Chondrocyte (in vitro differentiated cells): ENCODE measurements around the gene SCOC. TPM values are rescaled to one million over a fixed set of nuclear protein-coding genes. Genes with fewer than 3 reads are reported as not detected.
A peak's percentile ranks its signal among the peaks of the same experiment; 100 is the strongest.

Source experiments
- DNase-seq: peaks from one replicate; pipeline ENCODE4 v3.0.0; 2021; ENCODE audit warnings: mixed read lengths, low spot score
- H3K27ac Mint-ChIP-seq: one replicate; pipeline ENCODE4 v1.8.0; 2021; ENCODE audit warnings: mild to moderate bottlenecking, moderate library complexity, mixed read lengths; ENCODE audit not compliant: unreplicated experiment
- H3K27me3 Mint-ChIP-seq: 2 replicates; pipeline ENCODE4 v1.8.0; 2021; ENCODE audit warnings: low read depth, mixed read lengths
- H3K36me3 Mint-ChIP-seq: 2 replicates; pipeline ENCODE4 v1.8.0; 2021; ENCODE audit warnings: low read depth, mixed read lengths
- H3K4me1 Mint-ChIP-seq: 2 replicates; pipeline ENCODE4 v1.8.0; 2021; ENCODE audit warnings: low read depth, mild to moderate bottlenecking, mixed read lengths
- H3K4me3 Mint-ChIP-seq: one replicate; pipeline ENCODE4 v1.8.0; 2021; ENCODE audit warnings: mild to moderate bottlenecking, moderate library complexity, mixed read lengths; ENCODE audit not compliant: unreplicated experiment
- H3K9me3 Mint-ChIP-seq: 2 replicates; pipeline ENCODE4 v1.8.0; 2021; ENCODE audit warnings: low read depth, mixed read lengths
- total RNA-seq: library from RNA; stranded (reverse); gene quantifications from 3 replicates; pipeline ENCODE4 v1.2.1, GENCODE V29; 2021
- TF ChIP-seq, protein P1 (sequence below): fragments of 200-600 bp; sonication (generic); IDR thresholded peaks from 2 replicates; pipeline ENCODE4 v1.5.0; 2021; ENCODE audit warnings: antibody characterized with exemption, mild to moderate bottlenecking, moderate library complexity

The SCOC gene
- total RNA-seq, 1 donor from 2014 or later: 56.0 TPM

GRCh38 chr4:140426610-140427105, 53.2 kb downstream of the SCOC start:
- DNase-seq: no peak
- Mint-ChIP-seq H3K4me3 (peak overlapping the region; percentile 82), H3K36me3 (no peaks in the 10 kb centered on the region), H3K27me3 (peaks cover 25% of the 10 kb centered on the region), H3K27ac (no peak overlapping the region), H3K4me1 (peaks cover 8% of the 10 kb centered on the region), H3K9me3 (peaks cover 4% of the 10 kb centered on the region)
- TF ChIP-seq, protein P1, sequence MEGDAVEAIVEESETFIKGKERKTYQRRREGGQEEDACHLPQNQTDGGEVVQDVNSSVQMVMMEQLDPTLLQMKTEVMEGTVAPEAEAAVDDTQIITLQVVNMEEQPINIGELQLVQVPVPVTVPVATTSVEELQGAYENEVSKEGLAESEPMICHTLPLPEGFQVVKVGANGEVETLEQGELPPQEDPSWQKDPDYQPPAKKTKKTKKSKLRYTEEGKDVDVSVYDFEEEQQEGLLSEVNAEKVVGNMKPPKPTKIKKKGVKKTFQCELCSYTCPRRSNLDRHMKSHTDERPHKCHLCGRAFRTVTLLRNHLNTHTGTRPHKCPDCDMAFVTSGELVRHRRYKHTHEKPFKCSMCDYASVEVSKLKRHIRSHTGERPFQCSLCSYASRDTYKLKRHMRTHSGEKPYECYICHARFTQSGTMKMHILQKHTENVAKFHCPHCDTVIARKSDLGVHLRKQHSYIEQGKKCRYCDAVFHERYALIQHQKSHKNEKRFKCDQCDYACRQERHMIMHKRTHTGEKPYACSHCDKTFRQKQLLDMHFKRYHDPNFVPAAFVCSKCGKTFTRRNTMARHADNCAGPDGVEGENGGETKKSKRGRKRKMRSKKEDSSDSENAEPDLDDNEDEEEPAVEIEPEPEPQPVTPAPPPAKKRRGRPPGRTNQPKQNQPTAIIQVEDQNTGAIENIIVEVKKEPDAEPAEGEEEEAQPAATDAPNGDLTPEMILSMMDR: no peak

DNA sequence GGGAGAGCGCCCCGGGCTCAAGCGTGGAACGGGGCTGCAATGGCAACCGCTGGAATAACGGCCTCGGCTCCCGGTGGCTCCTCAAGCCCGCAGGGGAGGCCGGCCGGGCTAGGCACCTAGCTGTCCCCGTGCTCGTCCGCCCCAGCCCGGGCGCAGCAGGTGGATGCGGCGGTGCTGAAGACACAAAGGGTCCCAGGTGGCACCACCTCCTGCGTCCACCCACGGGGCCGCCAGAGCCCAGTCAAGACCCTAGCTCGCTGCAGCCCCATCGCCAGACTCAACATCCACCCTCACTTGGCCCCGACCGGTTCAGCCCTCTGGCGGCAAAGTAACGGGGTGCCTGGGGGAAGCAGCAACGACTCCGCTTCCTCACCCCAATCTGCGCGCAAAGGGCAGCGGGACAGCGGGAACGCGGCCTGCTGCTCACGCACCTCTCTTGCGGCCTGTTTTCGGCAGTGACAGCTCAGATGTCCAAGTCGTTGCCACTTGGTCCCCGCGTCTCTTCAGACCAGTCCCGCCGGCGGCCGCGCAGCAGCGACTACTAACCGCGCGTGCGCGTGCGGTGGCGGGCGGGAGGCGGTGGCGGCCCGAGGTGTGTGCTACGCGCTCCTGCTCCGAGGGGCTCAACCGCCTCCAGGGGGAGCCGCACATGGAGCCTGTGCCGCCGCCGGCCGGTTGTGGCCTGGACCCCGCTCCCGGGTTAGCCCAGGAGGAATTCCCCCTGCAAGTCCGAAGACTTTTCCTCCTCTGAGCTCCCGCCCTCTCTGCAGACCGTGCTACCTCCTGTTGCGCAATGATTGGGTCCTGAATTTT, 53.9 kb downstream of the SCOC start, which contains the start of gene CLGN:
Gene CLGN, minus strand, starts transcription at position 543 of the 813 bp plus-strand sequence. CDS start 14,570 bp downstream, outside the sequence.
- TF ChIP-seq, protein P1: peak; percentile 77
- peak; percentile 89 for DNase-seq
- Mint-ChIP-seq H3K27me3 (peaks cover 25% of the 10 kb centered on the region), H3K4me1 (peaks cover 8% of the 10 kb centered on the region), H3K4me3 (peak within 1 kb of the TSS; percentile 82), H3K9me3 (no peaks in the 10 kb centered on the region), H3K36me3 (no peaks in the 10 kb centered on the region), H3K27ac (peak within 1 kb of the TSS; percentile 63)

DNA sequence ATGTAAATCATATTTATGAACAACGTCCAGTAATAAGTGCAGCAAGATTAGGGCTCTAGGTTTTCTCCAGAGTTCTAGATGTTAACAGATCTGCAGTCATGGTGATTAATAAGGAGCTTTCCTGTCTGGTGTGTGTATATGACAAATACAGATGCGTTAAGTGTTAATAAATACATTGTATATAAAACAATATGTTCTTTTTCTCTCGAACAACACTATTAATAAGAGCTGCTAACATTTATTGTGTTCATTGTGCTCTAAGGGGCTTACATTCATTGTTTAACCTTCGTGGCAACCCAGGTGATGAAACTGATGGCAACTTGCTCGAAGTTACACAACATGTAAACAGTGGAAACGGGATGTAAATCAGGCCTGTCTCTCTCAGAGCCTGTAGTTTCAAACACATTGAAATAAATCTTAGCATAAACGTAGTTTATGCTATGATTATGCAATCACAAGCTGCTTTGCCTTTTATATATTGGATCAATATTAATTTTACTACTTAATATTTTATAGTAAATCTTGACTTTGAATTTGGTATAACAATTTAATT, 54.5 kb downstream of the SCOC start:
- Mint-ChIP-seq H3K9me3 (no peaks in the 10 kb centered on the region), H3K27ac (peak overlapping the region; percentile 63), H3K27me3 (peaks cover 22% of the 10 kb centered on the region), H3K36me3 (no peaks in the 10 kb centered on the region), H3K4me1 (peaks cover 8% of the 10 kb centered on the region), H3K4me3 (peak overlapping the region; percentile 82)
- TF ChIP-seq, protein P1: no peak
- DNase-seq: no peak

Other genes with a start within 250 kb of the SCOC start
- 1.6 to 7.2 TPM (median 2.0 TPM) in 3 replicates for gene MAML3, start 219.5 kb upstream of the SCOC start, total RNA-seq
- gene CLGN, start 54.0 kb downstream of the SCOC start, total RNA-seq: 0.41 to 0.89 TPM (median 0.60 TPM) in 3 replicates
- gene MGAT4D, start 124.6 kb downstream of the SCOC start, total RNA-seq: not detected in 3 replicates
- gene ELMOD2, start 150.5 kb downstream of the SCOC start, total RNA-seq: 30.5 to 38.5 TPM (median 31.0 TPM) in 3 replicates
- not detected in 3 replicates for gene UCP1, start 195.3 kb downstream of the SCOC start, total RNA-seq